Sigmoid colon (tissue), 7 donors: ENCODE results near the gene SH3RF3. TPM values are rescaled to one million over a fixed set of nuclear protein-coding genes. Genes with fewer than 3 reads are reported as not detected.

Experiments used
- DNase-seq: peaks from one replicate; pipeline ENCODE4 v3.0.0-alpha.2; 2019
- H3K27ac ChIP-seq, 4 donors: fragments of 200-600 bp; sonication (generic); one replicate each; pipeline ENCODE4 v1.5.1; 2016 to 2019; ENCODE audit warnings: mild to moderate bottlenecking in 1 of 4
- H3K27me3 ChIP-seq, 3 donors: fragments of 200-600 bp; sonication (generic); one replicate each; pipeline ENCODE4 v1.5.1; 2019; ENCODE audit warnings: mild to moderate bottlenecking in 1 of 3
- H3K36me3 ChIP-seq, 4 donors: fragments of 200-600 bp; sonication (generic); one replicate each; pipeline ENCODE4 v1.5.1; 2016 to 2019
- H3K4me1 ChIP-seq, 4 donors: fragments of 200-600 bp; sonication (generic); one replicate each; pipeline ENCODE4 v1.5.1; 2017 to 2019
- H3K4me3 ChIP-seq, 4 donors: fragments of 200-600 bp; sonication (generic); one replicate each; pipeline ENCODE4 v1.5.1; 2017 to 2019; ENCODE audit warnings: mild to moderate bottlenecking in 2 of 4, moderate library complexity in 1 of 4
- H3K9me3 ChIP-seq, 4 donors: fragments of 200-600 bp in 3 of 4; sonication (generic) in 3 of 4; one replicate each; pipeline versions ENCODE4 v1.5.1 to v1.6.1; 2013 to 2019
- EP300 ChIP-seq, 4 donors: sonication (generic); formaldehyde crosslinking; IDR thresholded peaks; one replicate each; pipeline ENCODE4 v1.6.1; 2017; ENCODE audit warnings: antibody characterized with exemption in 4 of 4
- POLR2A ChIP-seq, 2 donors: fragments of 450-650 bp; IDR thresholded peaks; one replicate each; pipeline ENCODE4 v1.6.1; 2016; ENCODE audit warnings: antibody characterized with exemption in 2 of 2, mild to moderate bottlenecking in 2 of 2, moderate library complexity in 2 of 2
- POLR2AphosphoS5 ChIP-seq, 4 donors: sonication (generic); formaldehyde crosslinking; IDR thresholded peaks; one replicate each; pipeline ENCODE4 v1.6.1; 2017; ENCODE audit warnings: antibody characterized with exemption in 4 of 4
- WGBS, 2 donors: extraction: QIAGEN DNeasy Blood & Tissue Kit; methylation state at CpG; one replicate each; pipeline ENCODE4 v1.1.7; 2013; 5-methylcytosine and 5-hydroxymethylcytosine counted together
- intact Hi-C: fragments of 100-400 bp; cut with DNase I; formaldehyde crosslinking; loops from one replicate; pipeline ENCODE4 v1.15.1; 2023
- polyA plus RNA-seq, 3 donors: library from polyadenylated mRNA; stranded (reverse); fragments of 200-250 nt; gene quantifications; one replicate each; pipeline ENCODE4 v1.2.3, GENCODE V29; 2013
- total RNA-seq, 4 donors: library from RNA; depleted of rRNA; stranded (reverse); fragments of >200 nt; gene quantifications; one replicate each; pipeline ENCODE4 v1.1.0, GENCODE V29; 2016
- TF ChIP-seq, protein P1 (sequence below), 4 experiments: fragments of 450-650 bp in 3 of 4; fragments of 200-600 bp in 1 of 4; IDR thresholded peaks; one replicate each; pipeline ENCODE4 v1.5.1; 2016 to 2019; ENCODE audit warnings: antibody characterized with exemption in 4 of 4, mild to moderate bottlenecking in 3 of 4, moderate library complexity in 2 of 4
- donor health status: healthy with polysubstance abuse.
- donor health status: Bipolar disorder and iron deficiency.
- donor health status: healthy.

Gene SH3RF3
- total and polyA plus RNA-seq, 7 donors = 0.69 to 10.0 (median 3.4) TPM

DNA sequence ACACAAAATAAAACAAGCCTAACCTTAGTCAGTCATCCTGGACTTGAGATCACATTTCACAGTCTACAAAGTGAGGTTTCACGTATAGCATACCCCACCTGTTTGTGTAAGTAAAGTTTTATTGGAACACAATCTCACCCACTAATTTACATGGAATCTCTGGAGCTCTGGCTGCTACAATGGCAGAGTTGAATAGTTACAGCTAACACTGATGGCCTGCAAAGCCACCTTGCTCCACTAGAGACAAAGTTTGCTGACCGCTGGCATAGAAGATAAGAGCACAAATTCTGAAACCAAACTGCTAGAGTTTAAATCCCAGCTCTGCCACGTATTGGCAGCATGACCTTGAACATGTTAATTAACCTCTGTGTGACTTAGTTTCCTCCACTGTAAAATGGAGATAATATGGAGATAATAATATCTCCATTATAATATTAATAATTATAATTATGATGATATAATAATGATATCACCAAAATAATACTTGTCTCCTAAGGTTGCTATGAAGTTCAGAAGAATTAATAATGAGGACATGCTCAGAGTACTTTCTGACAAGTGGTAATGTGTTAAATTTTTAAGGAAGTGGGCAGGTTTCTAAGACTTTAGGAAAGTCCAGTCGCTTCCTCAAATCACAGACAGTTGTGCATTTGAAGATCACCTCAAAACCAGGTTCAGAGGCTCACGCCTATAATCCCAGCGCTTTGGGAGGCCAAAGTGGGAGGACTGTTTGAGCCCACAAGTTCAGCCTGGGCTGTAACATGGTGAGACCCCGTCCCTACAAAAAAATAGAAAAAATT is 204.6 kb downstream of the SH3RF3 start:
- Histone ChIP-seq H3K4me3 (no peak overlapping the region), H3K27me3 (no peaks in the 10 kb centered on the region), H3K27ac (no peak overlapping the region), H3K36me3 (no peaks in the 10 kb centered on the region), H3K4me1 (peaks cover 0 to 24% (median 17%) of the 10 kb centered on the region in 4 donors), H3K9me3 (no peaks in the 10 kb centered on the region)
- TF ChIP-seq, protein P1, sequence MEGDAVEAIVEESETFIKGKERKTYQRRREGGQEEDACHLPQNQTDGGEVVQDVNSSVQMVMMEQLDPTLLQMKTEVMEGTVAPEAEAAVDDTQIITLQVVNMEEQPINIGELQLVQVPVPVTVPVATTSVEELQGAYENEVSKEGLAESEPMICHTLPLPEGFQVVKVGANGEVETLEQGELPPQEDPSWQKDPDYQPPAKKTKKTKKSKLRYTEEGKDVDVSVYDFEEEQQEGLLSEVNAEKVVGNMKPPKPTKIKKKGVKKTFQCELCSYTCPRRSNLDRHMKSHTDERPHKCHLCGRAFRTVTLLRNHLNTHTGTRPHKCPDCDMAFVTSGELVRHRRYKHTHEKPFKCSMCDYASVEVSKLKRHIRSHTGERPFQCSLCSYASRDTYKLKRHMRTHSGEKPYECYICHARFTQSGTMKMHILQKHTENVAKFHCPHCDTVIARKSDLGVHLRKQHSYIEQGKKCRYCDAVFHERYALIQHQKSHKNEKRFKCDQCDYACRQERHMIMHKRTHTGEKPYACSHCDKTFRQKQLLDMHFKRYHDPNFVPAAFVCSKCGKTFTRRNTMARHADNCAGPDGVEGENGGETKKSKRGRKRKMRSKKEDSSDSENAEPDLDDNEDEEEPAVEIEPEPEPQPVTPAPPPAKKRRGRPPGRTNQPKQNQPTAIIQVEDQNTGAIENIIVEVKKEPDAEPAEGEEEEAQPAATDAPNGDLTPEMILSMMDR (IDR thresholded peaks at IDR 0.05) = peak in 1 of 4 experiments; percentile 11
- TF ChIP-seq EP300 (IDR thresholded peaks at IDR 0.05) = no peak
- 78 to 83% methylated on average over 7 of the region's 7 CpGs for WGBS, 2 donors
- intact Hi-C loops = no loop called here
- no peak for DNase-seq

DNA sequence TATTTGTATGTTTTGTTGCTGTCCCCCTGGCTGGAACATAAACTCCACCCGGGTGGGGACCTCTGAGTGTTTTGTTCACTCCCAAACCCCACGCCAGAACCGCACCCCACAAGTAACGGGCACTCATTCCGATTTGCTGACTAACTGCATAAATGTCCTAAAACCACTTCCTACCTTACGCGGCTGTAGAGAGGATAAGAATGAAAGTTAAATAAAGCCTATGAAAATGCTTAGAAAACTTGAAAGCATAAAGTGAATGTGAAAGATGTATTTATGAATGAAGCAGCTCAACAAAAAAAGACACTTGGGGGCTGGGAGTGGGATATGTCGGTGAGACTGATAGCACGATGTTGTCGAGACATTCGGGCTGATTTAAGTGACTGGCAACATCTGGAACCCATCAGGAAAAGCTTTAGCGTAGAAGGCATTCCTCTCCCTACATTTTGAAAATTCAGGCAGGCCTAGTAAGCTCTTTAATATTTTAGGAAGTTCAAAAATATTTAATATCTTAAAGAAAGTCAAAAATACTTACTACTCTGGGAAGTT is 206.7 kb downstream of the SH3RF3 start:
- Histone ChIP-seq H3K9me3 (no peaks in the 10 kb centered on the region), H3K27me3 (no peaks in the 10 kb centered on the region), H3K4me1 (peaks cover 0 to 24% (median 17%) of the 10 kb centered on the region in 4 donors), H3K36me3 (no peaks in the 10 kb centered on the region), H3K4me3 (no peak overlapping the region), H3K27ac (no peak overlapping the region)
- 27 to 64% methylated on average over 12 of the region's 12 CpGs for WGBS, 2 donors
- DNase-seq = no peak
- TF ChIP-seq POLR2AphosphoS5 (IDR thresholded peaks at IDR 0.05) (no peak), POLR2A (IDR thresholded peaks at IDR 0.05) (no peak), EP300 (IDR thresholded peaks at IDR 0.05) (no peak)
- TF ChIP-seq, protein P1 (IDR thresholded peaks at IDR 0.05) = no peak
- intact Hi-C loops = no loop called here

DNA sequence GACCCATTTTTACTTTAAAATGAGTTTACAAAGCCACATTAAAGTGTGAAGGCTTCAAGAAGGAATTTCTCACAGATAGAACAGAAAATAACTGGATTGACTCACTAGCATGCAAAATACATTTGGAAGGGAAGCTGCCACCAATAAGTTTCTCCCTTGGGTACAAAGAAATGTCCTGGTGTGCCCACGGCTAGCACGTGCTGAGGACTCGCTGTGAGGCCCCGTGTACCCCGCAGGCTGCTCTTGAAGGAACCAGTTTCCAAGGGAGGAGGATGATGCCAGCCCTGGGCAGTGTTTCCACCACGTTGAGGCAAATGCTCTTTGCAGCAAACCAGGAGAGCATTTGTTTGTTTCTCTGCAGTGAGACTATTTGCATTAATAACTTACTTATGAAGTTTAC is 207.3 kb downstream of the SH3RF3 start:
- DNase-seq = no peak
- TF ChIP-seq POLR2AphosphoS5 (IDR thresholded peaks at IDR 0.05) (no peak), POLR2A (IDR thresholded peaks at IDR 0.05) (no peak), EP300 (IDR thresholded peaks at IDR 0.05) (no peak)
- TF ChIP-seq, protein P1 (IDR thresholded peaks at IDR 0.05) = no peak
- H3K9me3 ChIP-seq = no peaks in the 10 kb centered on the region
- no peaks in the 10 kb centered on the region for H3K36me3 ChIP-seq
- no peak overlapping the region for H3K27ac ChIP-seq
- 51 to 58% methylated on average over 6 of the region's 6 CpGs for WGBS, 2 donors
- intact Hi-C loops = no loop called here
- no peak overlapping the region for H3K4me3 ChIP-seq
- H3K27me3 ChIP-seq = no peaks in the 10 kb centered on the region
- H3K4me1 ChIP-seq = peaks cover 0 to 22% (median 17%) of the 10 kb centered on the region in 4 donors

DNA sequence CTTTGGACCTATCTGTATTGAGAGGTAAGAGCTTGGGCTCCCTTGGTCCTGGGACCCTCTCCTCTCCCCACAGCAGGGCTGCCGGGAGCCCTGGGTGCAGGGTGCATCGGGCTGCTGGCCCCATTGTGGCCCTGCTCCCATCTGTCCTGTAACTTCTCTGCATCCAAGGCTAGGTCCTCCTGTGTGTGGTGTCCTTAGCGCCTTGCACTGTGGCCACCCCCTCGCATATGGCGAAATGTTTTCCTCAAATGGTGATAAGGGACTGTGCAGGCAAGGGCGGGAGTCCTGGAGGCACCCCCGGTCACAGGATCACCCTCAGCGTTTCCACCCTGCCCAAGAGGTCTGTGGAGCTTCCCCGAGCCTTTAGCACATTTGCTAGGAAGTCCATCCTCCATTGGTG is 208.2 kb downstream of the SH3RF3 start:
- TF ChIP-seq, protein P1 (IDR thresholded peaks at IDR 0.05) = no peak
- H3K36me3 ChIP-seq = no peaks in the 10 kb centered on the region
- no peak for DNase-seq
- no peak overlapping the region for H3K4me3 ChIP-seq
- no peaks in the 10 kb centered on the region for H3K27me3 ChIP-seq
- peaks cover 0 to 13% (median 10%) of the 10 kb centered on the region in 4 donors for H3K4me1 ChIP-seq
- no peak overlapping the region for H3K27ac ChIP-seq
- intact Hi-C loops = no loop called here
- no peaks in the 10 kb centered on the region for H3K9me3 ChIP-seq
- 90 to 94% methylated on average over 9 of the region's 9 CpGs for WGBS, 2 donors
